Tibial artery (tissue), 4 donors: ENCODE data around the gene EEIG1.

ENCODE experiments used
- DNase-seq, 2 donors: peaks; one replicate each; pipeline ENCODE4 v3.0.0-alpha.2; 2019
- H3K27ac ChIP-seq, 2 donors: fragments of 200-600 bp; sonication (generic) in 1 of 2; 1 replicate in 1 of 2; 2 replicates in 1 of 2; pipeline ENCODE4 v1.5.1; 2018 to 2019; ENCODE audit warnings: mild to moderate bottlenecking in 1 of 2
- H3K27me3 ChIP-seq, 2 donors: fragments of 200-600 bp; sonication (generic) in 1 of 2; one replicate each; pipeline versions ENCODE4 v1.5.1 to v1.6.0; 2016 to 2019
- H3K36me3 ChIP-seq, 3 donors: fragments of 200-600 bp; sonication (generic) in 2 of 3; one replicate each; pipeline ENCODE4 v1.5.1; 2016 to 2019; ENCODE audit warnings: mild to moderate bottlenecking in 2 of 3
- H3K4me1 ChIP-seq, 4 donors: fragments of 200-600 bp; sonication (generic) in 2 of 4; 1 replicate in 3 of 4; 2 replicates in 1 of 4; pipeline ENCODE4 v1.5.1; 2016 to 2019
- H3K4me3 ChIP-seq, 2 donors: fragments of 200-600 bp; sonication (generic) in 1 of 2; 1 replicate in 1 of 2; 2 replicates in 1 of 2; pipeline ENCODE4 v1.5.1; 2018 to 2019; ENCODE audit warnings: mild to moderate bottlenecking in 2 of 2
- H3K9me3 ChIP-seq, 3 donors: fragments of 200-600 bp; sonication (generic) in 1 of 3; one replicate each; pipeline ENCODE4 v1.5.1; 2016 to 2019
- CTCF ChIP-seq, 2 experiments: fragments of 200-600 bp in 1 of 2; fragments of 450-650 bp in 1 of 2; IDR thresholded peaks; one replicate each; pipeline ENCODE4 v1.5.1; 2017 to 2019; ENCODE audit warnings: antibody characterized with exemption in 2 of 2, mild to moderate bottlenecking in 1 of 2, moderate library complexity in 1 of 2
- intact Hi-C: fragments of 100-400 bp; cut with DNase I; formaldehyde crosslinking; loops from one replicate; pipeline ENCODE4 v1.15.0; 2023; ENCODE audit warnings: low total_unique reads

Gene EEIG1

GRCh38 chr9:127974001-127974768 is 6.6 kb downstream of the EEIG1 start:
- TF ChIP-seq CTCF (IDR thresholded peaks at IDR 0.05): no peak
- DNase-seq: no peak
- H3K27ac ChIP-seq: peak overlapping the region; percentile 94
- H3K36me3 ChIP-seq: no peaks in the 10 kb centered on the region
- H3K27me3 ChIP-seq: no peaks in the 10 kb centered on the region
- no peak overlapping the region for H3K4me3 ChIP-seq
- H3K4me1 ChIP-seq: peaks cover 19 to 100% (median 96%) of the 10 kb centered on the region in 4 donors
- no peaks in the 10 kb centered on the region for H3K9me3 ChIP-seq
- intact Hi-C loops: no loop called here

GRCh38 chr9:127973169-127974000 is 7.4 kb downstream of the EEIG1 start:
- no peak for TF ChIP-seq CTCF (IDR thresholded peaks at IDR 0.05)
- H3K27ac ChIP-seq: peak overlapping the region; percentile 94
- intact Hi-C loops: no loop called here
- DNase-seq: no peak
- no peaks in the 10 kb centered on the region for H3K9me3 ChIP-seq
- no peaks in the 10 kb centered on the region for H3K36me3 ChIP-seq
- no peaks in the 10 kb centered on the region for H3K27me3 ChIP-seq
- peaks cover 18 to 100% (median 97%) of the 10 kb centered on the region in 4 donors for H3K4me1 ChIP-seq
- H3K4me3 ChIP-seq: no peak overlapping the region

- DNase-seq: no peak
- peaks cover 18 to 100% (median 95%) of the 10 kb centered on the region in 4 donors for H3K4me1 ChIP-seq
- no peaks in the 10 kb centered on the region for H3K36me3 ChIP-seq
- no peak overlapping the region for H3K4me3 ChIP-seq
- intact Hi-C loops: no loop called here
- H3K27me3 ChIP-seq: no peaks in the 10 kb centered on the region
- no peak for TF ChIP-seq CTCF (IDR thresholded peaks at IDR 0.05)
- no peaks in the 10 kb centered on the region for H3K9me3 ChIP-seq
- H3K27ac ChIP-seq: peak overlapping the region; percentile 94
Observed at GRCh38 chr9:127972236-127972871, 8.4 kb downstream of the EEIG1 start.

- no peak for TF ChIP-seq CTCF (IDR thresholded peaks at IDR 0.05)
- Histone ChIP-seq H3K36me3 (no peaks in the 10 kb centered on the region), H3K27ac (peak overlapping the region; percentile 94), H3K27me3 (no peaks in the 10 kb centered on the region), H3K4me3 (no peak overlapping the region), H3K4me1 (peaks cover 18 to 100% (median 95%) of the 10 kb centered on the region in 4 donors), H3K9me3 (no peaks in the 10 kb centered on the region)
- no peak for DNase-seq
- intact Hi-C loops: no loop called here
Observed at GRCh38 chr9:127971357-127972235, 9.2 kb downstream of the EEIG1 start.
